Neuronal stem cell (in vitro differentiated cells): Measurements from ENCODE around the gene WDR12.

Experiments
- DNase-seq: peaks from one replicate; pipeline ENCODE4 v3.0.0-alpha.2; 2013; ENCODE audit warnings: low spot score
- H2AFZ ChIP-seq: one replicate; pipeline ENCODE4 v1.6.1; 2013; ENCODE audit warnings: mild to moderate bottlenecking, low read length, inconsistent platforms
- H2AK5ac ChIP-seq: 2 replicates; pipeline ENCODE4 v1.6.1; 2013; ENCODE audit warnings: low read depth, mild to moderate bottlenecking, inconsistent platforms, low read length, moderate library complexity, mixed read lengths
- H2BK120ac ChIP-seq: 2 replicates; pipeline ENCODE4 v1.6.1; 2013; ENCODE audit warnings: low read depth, mild to moderate bottlenecking, inconsistent platforms, low read length, moderate library complexity, mixed read lengths
- H2BK12ac ChIP-seq: one replicate; pipeline ENCODE4 v1.6.1; 2013; ENCODE audit warnings: low read length, inconsistent platforms
- H2BK15ac ChIP-seq: 2 replicates; pipeline ENCODE4 v1.6.1; 2013; ENCODE audit warnings: mild to moderate bottlenecking, low read length, inconsistent platforms, mixed read lengths
- H2BK5ac ChIP-seq: one replicate; pipeline ENCODE4 v1.6.1; 2013; ENCODE audit warnings: inconsistent platforms, mild to moderate bottlenecking, low read length, moderate library complexity
- H3K14ac ChIP-seq: one replicate; pipeline ENCODE4 v1.6.1; 2013; ENCODE audit warnings: low read length, inconsistent platforms
- H3K18ac ChIP-seq: 2 replicates; pipeline ENCODE4 v1.6.1; 2013; ENCODE audit warnings: low read length, inconsistent platforms
- H3K23ac ChIP-seq: 2 replicates; pipeline ENCODE4 v1.6.1; 2013; ENCODE audit warnings: low read depth, mild to moderate bottlenecking, mixed read lengths, low read length, inconsistent platforms; ENCODE audit not compliant: poor library complexity
- H3K27ac ChIP-seq: replicated peaks from 3 replicates; pipeline ENCODE4 v1.5.1; 2013; ENCODE audit warnings: low read length, inconsistent platforms
- H3K27me3 ChIP-seq, 3 experiments: 2 replicates each; pipeline ENCODE4 v1.6.1; 2013; ENCODE audit warnings: low read length in 3 of 3, mild to moderate bottlenecking in 2 of 3, inconsistent platforms in 1 of 3, low read depth in 1 of 3, mixed read lengths in 1 of 3, moderate library complexity in 1 of 3; ENCODE audit not compliant: control insufficient read depth in 3 of 3, insufficient read depth in 3 of 3
- H3K36me3 ChIP-seq, 2 donors: replicated peaks in 1 of 2; 2 replicates each; pipeline ENCODE4 v1.6.1; 2013; ENCODE audit warnings: low read length in 2 of 2; ENCODE audit not compliant: control insufficient read depth in 2 of 2, insufficient read depth in 2 of 2
- H3K4ac ChIP-seq: 2 replicates; pipeline ENCODE4 v1.6.1; 2013; ENCODE audit warnings: inconsistent platforms, mild to moderate bottlenecking, low read length, moderate library complexity
- H3K4me1 ChIP-seq, 2 donors: 1 replicate in 1 of 2; 2 replicates in 1 of 2; pipeline ENCODE4 v1.6.1; 2013; ENCODE audit warnings: low read length in 2 of 2, low read depth in 1 of 2; ENCODE audit not compliant: control insufficient read depth in 2 of 2, insufficient read depth in 1 of 2
- H3K4me2 ChIP-seq: one replicate; pipeline ENCODE4 v1.6.1; 2013; ENCODE audit warnings: mild to moderate bottlenecking, low read length, inconsistent platforms; ENCODE audit not compliant: insufficient read depth, poor library complexity, severe bottlenecking
- H3K4me3 ChIP-seq, 2 donors: 2 replicates each; pipeline ENCODE4 v1.5.1; 2013; ENCODE audit warnings: low read length in 2 of 2, mild to moderate bottlenecking in 2 of 2, inconsistent platforms in 1 of 2, moderate library complexity in 1 of 2
- H3K79me1 ChIP-seq: one replicate; pipeline ENCODE4 v1.6.1; 2013; ENCODE audit warnings: low read depth, mild to moderate bottlenecking, inconsistent platforms, low read length, moderate library complexity
- H3K9ac ChIP-seq: one replicate; pipeline ENCODE4 v1.6.1; 2013; ENCODE audit warnings: mild to moderate bottlenecking, low read depth, low read length, inconsistent platforms; ENCODE audit not compliant: poor library complexity
- H3K9me3 ChIP-seq, 2 donors: replicated peaks in 1 of 2; 2 replicates each; pipeline versions ENCODE3 to v1.6.1; 2013; ENCODE audit warnings: low read length in 2 of 2, mild to moderate bottlenecking in 2 of 2, inconsistent platforms in 1 of 2, low read depth in 1 of 2, mixed read lengths in 1 of 2, moderate library complexity in 1 of 2; ENCODE audit not compliant: control insufficient read depth in 2 of 2, insufficient read depth in 1 of 2
- H4K8ac ChIP-seq: one replicate; pipeline ENCODE4 v1.6.1; 2013; ENCODE audit warnings: low read depth, mild to moderate bottlenecking, inconsistent platforms, low read length, moderate library complexity
- H4K91ac ChIP-seq: one replicate; pipeline ENCODE4 v1.6.1; 2013; ENCODE audit warnings: low read length, low read depth, mild to moderate bottlenecking, inconsistent platforms; ENCODE audit not compliant: poor library complexity
- WGBS, 2 donors: extraction: QIAGEN DNeasy Blood & Tissue Kit; methylation state at CpG; one replicate each; pipeline ENCODE4 v1.1.7; 2013; ENCODE audit warnings: missing lambda C conversion rate in 2 of 2, mixed read lengths in 1 of 2; ENCODE audit not compliant: insufficient read length in 2 of 2, insufficient replicate concordance in 1 of 2; ENCODE audit errors: extremely low coverage in 2 of 2; 5-methylcytosine and 5-hydroxymethylcytosine counted together

Gene WDR12

DNA sequence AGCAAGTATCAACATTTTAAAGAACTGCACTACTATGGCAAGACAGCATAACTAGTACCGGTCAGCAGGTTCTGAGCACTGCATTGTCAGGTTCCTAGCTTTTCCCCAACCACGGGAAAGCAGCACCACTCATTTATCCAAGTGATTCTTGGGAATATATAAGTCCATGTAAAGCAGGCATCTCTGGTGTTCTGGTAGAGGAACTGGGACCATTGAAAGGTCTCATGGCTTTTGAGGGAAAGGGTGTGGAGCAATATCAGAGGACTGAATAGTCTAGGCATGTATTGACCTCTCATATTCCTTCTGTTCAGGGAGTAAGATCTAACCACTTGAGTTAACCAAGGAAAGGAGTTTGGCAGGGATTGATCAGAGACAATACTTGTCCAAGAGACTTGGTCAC is 33.8 kb downstream of the WDR12 start:
- H3K27ac ChIP-seq = no peak overlapping the region
- no peak overlapping the region for H3K9ac ChIP-seq
- no peak overlapping the region for H3K18ac ChIP-seq
- H2BK15ac ChIP-seq = no peak overlapping the region
- H3K36me3 ChIP-seq = peaks cover 0 to 46% of the 10 kb centered on the region in 2 donors
- H3K27me3 ChIP-seq = no peaks in the 10 kb centered on the region
- no peak overlapping the region for H4K8ac ChIP-seq
- no CpG with 5 or more reads among the region's 2 CpGs for WGBS, 2 donors
- no peak overlapping the region for H3K23ac ChIP-seq
- H3K4me2 ChIP-seq = no peak overlapping the region
- no peak overlapping the region for H2BK5ac ChIP-seq
- H3K4me1 ChIP-seq = no peaks in the 10 kb centered on the region
- DNase-seq = no peak
- no peaks in the 10 kb centered on the region for H3K79me1 ChIP-seq
- H2BK120ac ChIP-seq = no peak overlapping the region
- H3K9me3 ChIP-seq = no peaks in the 10 kb centered on the region
- no peak overlapping the region for H3K14ac ChIP-seq
- no peak overlapping the region for H2AK5ac ChIP-seq
- H2AFZ ChIP-seq = no peak overlapping the region
- no peak overlapping the region for H3K4ac ChIP-seq
- no peak overlapping the region for H4K91ac ChIP-seq
- no peak overlapping the region for H2BK12ac ChIP-seq
- no peak overlapping the region for H3K4me3 ChIP-seq

DNA sequence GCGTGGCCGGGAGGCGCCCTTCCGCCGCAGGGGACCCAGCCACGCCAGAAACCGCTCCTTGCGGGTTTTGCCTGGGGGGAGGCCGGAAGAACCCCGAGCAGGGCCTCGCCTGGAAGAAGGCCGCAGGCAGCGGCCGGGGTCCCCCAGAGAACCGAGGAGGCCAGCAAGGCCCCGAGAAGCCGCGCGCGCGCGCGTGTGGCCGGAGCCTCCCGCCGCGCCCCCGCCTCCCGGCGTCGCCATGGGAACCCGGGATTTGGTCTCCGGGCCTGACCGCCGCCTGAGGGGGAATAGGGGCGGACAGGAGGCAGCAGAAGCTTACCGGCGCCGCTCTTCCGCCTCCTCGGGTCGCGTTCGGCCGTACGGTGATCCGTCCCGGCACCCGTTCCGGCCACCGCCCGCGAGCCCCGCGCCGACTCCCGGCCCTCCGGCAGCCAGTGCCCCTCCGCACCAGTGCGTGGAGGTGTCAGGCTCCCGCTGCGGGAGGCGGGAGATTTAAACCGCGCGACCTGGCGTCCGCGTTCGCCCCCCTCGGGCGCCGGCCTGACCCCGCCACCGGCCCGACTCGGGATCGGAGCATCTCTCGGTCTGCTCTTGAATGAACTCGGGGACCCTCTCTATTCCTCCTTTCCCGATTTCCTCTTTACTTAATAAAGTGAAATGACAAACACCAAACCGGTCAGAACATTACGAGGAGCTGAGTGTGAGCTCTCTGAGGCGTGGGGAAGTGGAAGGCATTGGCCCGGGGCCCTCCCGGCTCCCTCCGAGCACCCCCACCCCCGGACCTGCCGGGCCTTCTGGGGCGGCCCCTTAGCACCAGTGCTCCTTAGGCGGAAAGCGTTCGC is 40.0 kb downstream of the WDR12 start, which contains the start of gene ICA1L:
Gene ICA1L, minus strand, starts transcription at position 467 of the 842 bp plus-strand sequence. CDS start 42,757 bp downstream, outside the sequence.
- H4K8ac ChIP-seq = no peak within 1 kb of the TSS
- H2BK5ac ChIP-seq = peak within 1 kb of the TSS; percentile 87
- no peaks in the 10 kb centered on the region for H3K79me1 ChIP-seq
- peak within 1 kb of the TSS; percentile 99 for H3K18ac ChIP-seq
- peak within 1 kb of the TSS; percentile 22 for H2BK12ac ChIP-seq
- H2BK120ac ChIP-seq = peak within 1 kb of the TSS; percentile 72
- peak within 1 kb of the TSS; percentile 58 for H2BK15ac ChIP-seq
- H2AK5ac ChIP-seq = no peak within 1 kb of the TSS
- H3K4me2 ChIP-seq = peak within 1 kb of the TSS; percentile 84
- H3K36me3 ChIP-seq = no peaks in the 10 kb centered on the region
- no peak within 1 kb of the TSS for H3K4ac ChIP-seq
- H3K23ac ChIP-seq = peak within 1 kb of the TSS; percentile 73
- H3K27ac ChIP-seq = peak within 1 kb of the TSS; percentile 81
- H3K14ac ChIP-seq = peak within 1 kb of the TSS; percentile 89
- no peaks in the 10 kb centered on the region for H3K9me3 ChIP-seq
- peak; percentile 87 for DNase-seq
- no CpG with 5 or more reads among the region's 93 CpGs for WGBS, 2 donors
- peak within 1 kb of the TSS; percentile 92 for H3K9ac ChIP-seq
- no peaks in the 10 kb centered on the region for H3K27me3 ChIP-seq
- H4K91ac ChIP-seq = no peak within 1 kb of the TSS
- H2AFZ ChIP-seq = peak within 1 kb of the TSS; percentile 97
- peak within 1 kb of the TSS; percentile 83 to 97 for H3K4me3 ChIP-seq
- H3K4me1 ChIP-seq = no peaks in the 10 kb centered on the region

DNA sequence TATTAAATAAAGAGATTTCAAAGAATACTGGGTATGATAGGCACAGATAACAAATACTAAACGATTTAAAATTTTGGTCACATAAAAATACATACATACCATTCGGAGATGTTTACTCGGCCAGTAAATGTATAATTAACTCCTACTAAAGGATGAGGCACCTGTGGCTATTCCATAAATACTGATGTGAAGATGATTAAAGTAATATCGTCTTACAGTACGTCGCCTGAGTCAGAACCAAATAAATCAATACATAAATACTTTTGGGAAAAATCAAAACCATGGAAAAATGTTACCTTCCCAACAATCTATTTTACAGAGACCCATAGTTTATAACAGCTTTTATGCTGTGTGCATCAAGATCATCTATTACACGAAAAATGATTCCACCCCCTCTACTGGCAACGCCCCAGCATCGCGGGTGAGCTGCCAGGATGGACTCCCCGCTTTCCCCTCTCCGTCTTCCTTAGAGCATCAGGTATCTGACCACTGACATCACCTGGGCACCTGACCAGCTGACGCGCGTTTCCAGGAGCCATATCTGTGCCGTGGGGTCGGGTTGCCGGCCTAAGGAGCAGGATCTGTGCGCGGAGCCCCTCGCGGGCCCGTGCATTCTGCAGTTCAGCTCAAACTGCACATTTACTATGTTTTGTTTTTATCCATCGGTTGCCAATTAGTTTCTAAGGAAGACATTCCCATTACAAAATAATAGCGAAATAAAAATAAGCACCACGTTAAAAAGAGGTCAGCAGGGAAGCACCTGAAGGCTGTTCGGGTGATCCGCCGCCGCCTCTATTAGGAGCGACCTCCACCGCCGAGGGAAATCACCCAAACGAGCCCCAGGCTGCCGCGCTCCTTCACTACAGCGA is 40.8 kb downstream of the WDR12 start:
- Histone ChIP-seq H3K4me2 (peak overlapping the region; percentile 84), H3K36me3 (no peaks in the 10 kb centered on the region), H3K23ac (no peak overlapping the region), H3K4ac (no peak overlapping the region), H3K79me1 (no peaks in the 10 kb centered on the region), H2AK5ac (no peak overlapping the region), H3K9ac (no peak overlapping the region), H3K14ac (peak overlapping the region; percentile 38), H3K4me1 (no peaks in the 10 kb centered on the region), H4K91ac (no peak overlapping the region), H3K4me3 (peak overlapping the region; percentile 83 to 97), H3K18ac (peak overlapping the region; percentile 99), H2BK5ac (peak overlapping the region; percentile 87), H2AFZ (peak overlapping the region; percentile 97), H2BK120ac (no peak overlapping the region), H3K27ac (peak overlapping the region; percentile 81), H4K8ac (no peak overlapping the region), H3K9me3 (no peaks in the 10 kb centered on the region), H2BK15ac (peak overlapping the region; percentile 58), H2BK12ac (no peak overlapping the region), H3K27me3 (no peaks in the 10 kb centered on the region)
- WGBS, 2 donors = no CpG with 5 or more reads among the region's 37 CpGs
- DNase-seq = peak; percentile 35

DNA sequence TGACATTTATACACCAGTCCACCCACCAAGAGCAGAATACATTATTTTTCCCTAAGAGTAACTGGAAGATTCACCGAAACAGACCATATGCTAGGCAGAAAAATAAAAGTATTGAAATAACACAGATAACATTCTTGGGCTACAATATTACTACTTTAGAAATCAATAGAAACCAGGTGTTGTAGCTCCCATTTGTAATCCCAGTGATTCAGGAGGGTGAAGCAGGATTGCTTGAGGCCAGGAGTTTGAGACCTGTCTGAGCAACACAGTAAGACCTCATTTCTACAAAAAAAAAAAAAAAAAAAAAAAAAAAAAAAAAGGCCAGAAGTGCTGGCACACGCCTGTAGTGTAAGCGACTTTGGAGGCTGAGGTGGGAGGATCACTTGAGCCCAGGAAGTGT is 49.5 kb downstream of the WDR12 start:
- no peak overlapping the region for H4K8ac ChIP-seq
- H3K27ac ChIP-seq = no peak overlapping the region
- H3K4me1 ChIP-seq = no peaks in the 10 kb centered on the region
- no peak overlapping the region for H2BK5ac ChIP-seq
- no peak overlapping the region for H4K91ac ChIP-seq
- no peak overlapping the region for H2BK120ac ChIP-seq
- no peak for DNase-seq
- no peak overlapping the region for H2BK12ac ChIP-seq
- H2AFZ ChIP-seq = no peak overlapping the region
- no peak overlapping the region for H3K14ac ChIP-seq
- H3K4me3 ChIP-seq = no peak overlapping the region
- H3K18ac ChIP-seq = no peak overlapping the region
- H3K4me2 ChIP-seq = no peak overlapping the region
- H3K9me3 ChIP-seq = no peaks in the 10 kb centered on the region
- H3K9ac ChIP-seq = no peak overlapping the region
- H2BK15ac ChIP-seq = no peak overlapping the region
- H3K27me3 ChIP-seq = no peaks in the 10 kb centered on the region
- no peak overlapping the region for H2AK5ac ChIP-seq
- H3K79me1 ChIP-seq = no peaks in the 10 kb centered on the region
- no peaks in the 10 kb centered on the region for H3K36me3 ChIP-seq
- no peak overlapping the region for H3K23ac ChIP-seq
- WGBS, 2 donors = no CpG with 5 or more reads among the region's 3 CpGs
- no peak overlapping the region for H3K4ac ChIP-seq
